Uterus (tissue), 4 donors: Measurements from ENCODE around the gene ENGASE. TPM values are rescaled to one million over a fixed set of nuclear protein-coding genes. Genes with fewer than 3 reads are reported as not detected.

Experiments used
- DNase-seq, 2 donors: peaks; one replicate each; pipeline ENCODE4 v3.0.0-alpha.2; 2019 to 2020
- H3K27ac ChIP-seq, 2 donors: fragments of 200-600 bp; sonication (generic); 1 replicate in 1 of 2; 2 replicates in 1 of 2; pipeline ENCODE4 v1.5.1; 2016 to 2018
- H3K27me3 ChIP-seq, 2 donors: fragments of 200-600 bp; sonication (generic); one replicate each; pipeline ENCODE4 v1.5.1; 2018 to 2019; ENCODE audit warnings: control low read depth in 1 of 2
- H3K36me3 ChIP-seq, 2 donors: fragments of 200-600 bp; sonication (generic); one replicate each; pipeline ENCODE4 v1.5.1; 2019; ENCODE audit warnings: control low read depth in 1 of 2
- H3K4me1 ChIP-seq, 2 donors: fragments of 200-600 bp; sonication (generic); one replicate each; pipeline ENCODE4 v1.5.1; 2018 to 2019; ENCODE audit warnings: control low read depth in 1 of 2
- H3K4me3 ChIP-seq, 2 donors: fragments of 200-600 bp; sonication (generic); 1 replicate in 1 of 2; 2 replicates in 1 of 2; pipeline ENCODE4 v1.5.1; 2018 to 2019; ENCODE audit warnings: mild to moderate bottlenecking in 1 of 2
- H3K9me3 ChIP-seq, 2 donors: fragments of 200-600 bp; sonication (generic); one replicate each; pipeline ENCODE4 v1.5.1; 2019; ENCODE audit warnings: control low read depth in 1 of 2
- CTCF ChIP-seq, 4 experiments: fragments of 200-600 bp in 2 of 4; fragments of 450-650 bp in 2 of 4; sonication (generic) in 2 of 4; IDR thresholded peaks; one replicate each; pipeline ENCODE4 v1.5.1; 2016 to 2019; ENCODE audit warnings: antibody characterized with exemption in 4 of 4, mild to moderate bottlenecking in 2 of 4, moderate library complexity in 1 of 4
- POLR2A ChIP-seq, 2 donors: fragments of 450-650 bp; IDR thresholded peaks; one replicate each; pipeline ENCODE4 v1.6.1; 2016; ENCODE audit warnings: antibody characterized with exemption in 2 of 2, mild to moderate bottlenecking in 1 of 2, moderate library complexity in 1 of 2
- intact Hi-C: fragments of 100-400 bp; cut with DNase I; formaldehyde crosslinking; loops from one replicate; pipeline ENCODE4 v1.15.1; 2023; ENCODE audit warnings: low total_unique reads
- total RNA-seq, 4 donors: library from RNA; depleted of rRNA in 3 of 4; stranded (reverse); fragments of >200 nt in 3 of 4; gene quantifications; one replicate each; pipeline versions ENCODE4 v1.1.0 to v1.2.4, GENCODE V29; 2014 to 2023
- donor health status: DM: yes; HTN: yes; CAD: no.

The ENGASE gene
- total RNA-seq, 4 donors from 2014 or later = 3.8 to 63.2 (median 24.6) TPM

DNA sequence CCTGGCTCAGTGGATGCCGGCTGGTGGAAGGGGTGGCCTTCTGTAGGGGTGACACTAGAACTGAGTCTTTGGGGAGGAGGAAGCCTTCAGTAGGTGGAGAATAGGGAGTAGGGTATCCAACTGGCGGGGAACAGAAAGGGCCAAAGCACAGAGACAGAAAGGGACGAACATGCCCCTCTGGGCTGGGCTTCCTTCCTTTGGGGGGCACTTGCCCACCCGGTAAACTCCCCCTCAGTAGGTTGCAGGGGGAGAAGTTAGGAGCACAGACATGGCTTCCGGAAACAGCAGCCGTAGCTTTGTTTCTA, 774 bp downstream of the ENGASE start:
- Histone ChIP-seq H3K27ac (peak overlapping the region; percentile 73 to 90), H3K9me3 (no peaks in the 10 kb centered on the region), H3K4me1 (no peaks in the 10 kb centered on the region), H3K4me3 (peak overlapping the region; percentile 49 to 84), H3K27me3 (no peaks in the 10 kb centered on the region), H3K36me3 (no peaks in the 10 kb centered on the region)
- intact Hi-C loops = no loop called here
- DNase-seq = no peak
- TF ChIP-seq POLR2A (IDR thresholded peaks at IDR 0.05) (no peak), CTCF (IDR thresholded peaks at IDR 0.05) (no peak)

DNA sequence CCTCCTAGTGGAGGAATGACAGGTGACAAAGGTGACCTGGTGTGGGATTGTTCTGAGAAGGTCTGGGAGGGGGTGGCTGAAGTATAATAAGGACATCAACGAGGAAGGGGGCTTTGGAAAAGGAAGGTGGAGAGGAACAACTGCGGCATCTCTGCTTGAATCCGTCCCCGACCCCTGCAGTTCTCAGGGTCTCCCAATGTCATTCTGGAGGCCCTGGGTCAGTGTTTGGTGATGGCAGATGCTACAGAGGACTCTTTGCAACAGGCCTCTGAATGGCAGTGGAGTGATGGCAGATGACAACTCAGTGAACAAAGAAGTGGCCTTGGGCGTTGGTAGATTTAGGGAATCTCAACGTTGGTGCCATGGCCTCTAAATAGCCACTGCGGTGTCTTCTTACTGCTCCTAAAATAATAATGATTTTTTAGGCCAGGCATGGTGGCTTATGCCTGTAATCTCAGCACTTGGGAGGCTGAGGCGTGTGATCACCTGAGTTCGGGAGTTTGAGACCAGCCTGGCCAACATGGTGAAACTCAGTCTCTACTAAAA, 1.3 kb downstream of the ENGASE start:
- no peaks in the 10 kb centered on the region for H3K9me3 ChIP-seq
- H3K36me3 ChIP-seq = no peaks in the 10 kb centered on the region
- no peaks in the 10 kb centered on the region for H3K27me3 ChIP-seq
- no peak for DNase-seq
- intact Hi-C loops = no loop called here
- H3K4me1 ChIP-seq = no peaks in the 10 kb centered on the region
- TF ChIP-seq POLR2A (IDR thresholded peaks at IDR 0.05) (no peak), CTCF (IDR thresholded peaks at IDR 0.05) (no peak)
- no peak overlapping the region for H3K4me3 ChIP-seq
- peak overlapping the region in 1 of 2 donors; percentile 90 for H3K27ac ChIP-seq

- Histone ChIP-seq H3K4me3 (no peak overlapping the region), H3K27me3 (no peaks in the 10 kb centered on the region), H3K4me1 (no peaks in the 10 kb centered on the region), H3K9me3 (no peaks in the 10 kb centered on the region), H3K36me3 (no peaks in the 10 kb centered on the region), H3K27ac (no peak overlapping the region)
- TF ChIP-seq CTCF (IDR thresholded peaks at IDR 0.05) (no peak), POLR2A (IDR thresholded peaks at IDR 0.05) (no peak)
- intact Hi-C loops = no loop called here
- DNase-seq = no peak
These were observed 3.0 kb downstream of the ENGASE start for GRCh38 chr17:79077587-79077986.

GRCh38 chr17:79078476-79079190, 4.0 kb downstream of the ENGASE start:
- TF ChIP-seq POLR2A (IDR thresholded peaks at IDR 0.05) (no peak), CTCF (IDR thresholded peaks at IDR 0.05) (no peak)
- intact Hi-C loops = no loop called here
- H3K36me3 ChIP-seq = no peaks in the 10 kb centered on the region

GRCh38 chr17:79079421-79080200, 5.0 kb downstream of the ENGASE start:
- TF ChIP-seq POLR2A (IDR thresholded peaks at IDR 0.05) (no peak), CTCF (IDR thresholded peaks at IDR 0.05) (no peak)
- no peaks in the 10 kb centered on the region for H3K4me1 ChIP-seq
- no peaks in the 10 kb centered on the region for H3K9me3 ChIP-seq
- intact Hi-C loops = no loop called here
- no peak for DNase-seq
- no peaks in the 10 kb centered on the region for H3K27me3 ChIP-seq
- no peak overlapping the region for H3K4me3 ChIP-seq
- no peaks in the 10 kb centered on the region for H3K36me3 ChIP-seq
- no peak overlapping the region for H3K27ac ChIP-seq

More at GRCh38 chr17:79078476-79079190, 4.0 kb downstream of the ENGASE start:
- H3K27ac ChIP-seq = no peak overlapping the region
- DNase-seq = no peak
- no peaks in the 10 kb centered on the region for H3K27me3 ChIP-seq
- no peak overlapping the region for H3K4me3 ChIP-seq
- no peaks in the 10 kb centered on the region for H3K9me3 ChIP-seq
- no peaks in the 10 kb centered on the region for H3K4me1 ChIP-seq
